ENCODE measurements around the gene NR3C2. TPM values are rescaled to one million over a fixed set of nuclear protein-coding genes. Genes with fewer than 3 reads are reported as not detected.

Gene NR3C2
- total RNA-seq, 1 donor from 2014 or later, result 25.9 TPM

- H3K4me3 ChIP-seq, result no peak overlapping the region
- no peak for ATAC-seq
- H3K4me1 ChIP-seq, result no peaks in the 10 kb centered on the region
- no peak overlapping the region for H3K27ac ChIP-seq
- no peaks in the 10 kb centered on the region for H3K27me3 ChIP-seq
- no peaks in the 10 kb centered on the region for H3K9me3 ChIP-seq
- H3K36me3 ChIP-seq, result no peaks in the 10 kb centered on the region
- TF ChIP-seq, protein P1, sequence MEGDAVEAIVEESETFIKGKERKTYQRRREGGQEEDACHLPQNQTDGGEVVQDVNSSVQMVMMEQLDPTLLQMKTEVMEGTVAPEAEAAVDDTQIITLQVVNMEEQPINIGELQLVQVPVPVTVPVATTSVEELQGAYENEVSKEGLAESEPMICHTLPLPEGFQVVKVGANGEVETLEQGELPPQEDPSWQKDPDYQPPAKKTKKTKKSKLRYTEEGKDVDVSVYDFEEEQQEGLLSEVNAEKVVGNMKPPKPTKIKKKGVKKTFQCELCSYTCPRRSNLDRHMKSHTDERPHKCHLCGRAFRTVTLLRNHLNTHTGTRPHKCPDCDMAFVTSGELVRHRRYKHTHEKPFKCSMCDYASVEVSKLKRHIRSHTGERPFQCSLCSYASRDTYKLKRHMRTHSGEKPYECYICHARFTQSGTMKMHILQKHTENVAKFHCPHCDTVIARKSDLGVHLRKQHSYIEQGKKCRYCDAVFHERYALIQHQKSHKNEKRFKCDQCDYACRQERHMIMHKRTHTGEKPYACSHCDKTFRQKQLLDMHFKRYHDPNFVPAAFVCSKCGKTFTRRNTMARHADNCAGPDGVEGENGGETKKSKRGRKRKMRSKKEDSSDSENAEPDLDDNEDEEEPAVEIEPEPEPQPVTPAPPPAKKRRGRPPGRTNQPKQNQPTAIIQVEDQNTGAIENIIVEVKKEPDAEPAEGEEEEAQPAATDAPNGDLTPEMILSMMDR (IDR thresholded peaks at IDR 0.05), result no peak
- intact Hi-C loops (cut with DNase I), result no loop called here
- DNase-seq, result no peak
Observed at GRCh38 chr4:148398988-148399387, 43.2 kb downstream of the NR3C2 start.

GRCh38 chr4:148397771-148398170 is 44.4 kb downstream of the NR3C2 start:
- Histone ChIP-seq H3K4me1 (no peaks in the 10 kb centered on the region), H3K9me3 (no peaks in the 10 kb centered on the region), H3K27me3 (no peaks in the 10 kb centered on the region), H3K36me3 (no peaks in the 10 kb centered on the region), H3K27ac (no peak overlapping the region), H3K4me3 (no peak overlapping the region)
- DNase-seq (no peak), ATAC-seq (no peak)
- TF ChIP-seq, protein P1 (IDR thresholded peaks at IDR 0.05), result no peak
- intact Hi-C loops (cut with DNase I), result no loop called here

DNA sequence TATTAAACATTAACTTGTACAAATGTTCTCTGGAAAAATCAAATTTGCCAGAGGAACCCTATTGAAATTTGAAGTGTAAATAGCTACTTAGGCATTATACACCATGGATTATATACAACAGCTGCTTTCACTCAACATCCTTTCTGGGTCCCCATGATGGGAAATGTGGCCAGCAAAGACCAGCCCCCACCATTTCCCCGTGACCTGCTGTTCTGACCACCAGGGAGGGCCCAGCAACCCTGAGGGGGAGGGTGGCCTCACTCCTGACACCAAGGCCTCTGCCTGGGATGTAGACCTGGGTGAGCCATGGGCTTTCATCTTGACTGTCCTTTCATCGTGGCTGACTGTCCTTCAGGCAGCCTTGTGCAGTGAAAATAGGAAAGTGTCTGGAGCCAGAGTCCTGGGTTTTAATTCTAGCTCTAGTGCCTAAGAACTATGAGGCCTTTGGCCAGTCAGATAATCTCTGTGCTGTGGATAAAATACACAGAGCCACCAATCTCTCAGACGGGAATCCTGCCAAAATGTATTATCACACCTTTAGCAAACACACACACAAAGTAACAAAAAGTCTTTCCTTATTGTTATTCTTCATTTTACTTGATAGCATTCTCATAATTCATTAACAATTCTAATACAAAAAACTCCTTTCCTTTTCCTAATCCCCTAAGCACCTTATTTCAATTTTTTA is 45.1 kb downstream of the NR3C2 start:
- Histone ChIP-seq H3K27me3 (no peaks in the 10 kb centered on the region), H3K4me1 (no peaks in the 10 kb centered on the region), H3K9me3 (no peaks in the 10 kb centered on the region), H3K27ac (no peak overlapping the region), H3K36me3 (no peaks in the 10 kb centered on the region), H3K4me3 (no peak overlapping the region)
- TF ChIP-seq, protein P1 (IDR thresholded peaks at IDR 0.05), result no peak
- no peak for ATAC-seq
- intact Hi-C loops (cut with DNase I), result no loop called here
- no peak for DNase-seq

DNA sequence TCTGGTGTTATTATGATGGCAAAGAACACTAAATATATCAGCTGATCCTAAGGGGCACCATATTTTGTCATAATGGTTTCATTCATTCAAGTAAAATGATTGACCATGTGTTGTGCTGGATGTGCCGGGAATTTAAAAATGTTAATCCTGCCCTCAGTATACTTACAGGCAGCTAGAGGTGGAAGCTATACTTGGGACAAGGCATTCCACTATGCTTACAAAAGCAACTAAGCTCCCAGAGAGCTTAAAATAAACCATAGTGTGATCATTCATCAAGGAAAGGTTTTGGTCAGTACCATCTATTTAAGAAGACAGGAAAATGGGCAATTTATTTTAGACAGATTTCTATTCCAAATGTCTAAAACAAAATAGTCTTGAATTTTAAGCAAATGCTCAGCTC is 46.4 kb downstream of the NR3C2 start:
- Histone ChIP-seq H3K27me3 (no peaks in the 10 kb centered on the region), H3K27ac (no peak overlapping the region), H3K9me3 (no peaks in the 10 kb centered on the region), H3K36me3 (no peaks in the 10 kb centered on the region), H3K4me1 (no peaks in the 10 kb centered on the region), H3K4me3 (no peak overlapping the region)
- TF ChIP-seq, protein P1 (IDR thresholded peaks at IDR 0.05), result no peak
- ATAC-seq (no peak), DNase-seq (no peak)
- intact Hi-C loops (cut with DNase I), result no loop called here

GRCh38 chr4:148391056-148391455 is 51.2 kb downstream of the NR3C2 start:
- ATAC-seq (no peak), DNase-seq (no peak)
- Histone ChIP-seq H3K27ac (no peak overlapping the region), H3K4me3 (no peak overlapping the region), H3K9me3 (no peaks in the 10 kb centered on the region), H3K4me1 (no peaks in the 10 kb centered on the region), H3K27me3 (no peaks in the 10 kb centered on the region), H3K36me3 (no peaks in the 10 kb centered on the region)
- TF ChIP-seq, protein P1 (IDR thresholded peaks at IDR 0.05), result no peak
- intact Hi-C loops (cut with DNase I), result no loop called here

GRCh38 chr4:148390311-148390710 is 51.9 kb downstream of the NR3C2 start:
- ATAC-seq, result peak; percentile 76
- intact Hi-C loops (cut with DNase I), result no loop called here

More at GRCh38 chr4:148390311-148390710, 51.9 kb downstream of the NR3C2 start:
- no peak overlapping the region for H3K27ac ChIP-seq
- H3K27me3 ChIP-seq, result no peaks in the 10 kb centered on the region
- no peak for DNase-seq
- H3K36me3 ChIP-seq, result no peaks in the 10 kb centered on the region
- H3K9me3 ChIP-seq, result no peaks in the 10 kb centered on the region
- TF ChIP-seq, protein P1 (IDR thresholded peaks at IDR 0.05), result no peak
- H3K4me3 ChIP-seq, result no peak overlapping the region
- H3K4me1 ChIP-seq, result no peaks in the 10 kb centered on the region
